ENCODE results near the gene MORN1. TPM values are rescaled to one million over a fixed set of nuclear protein-coding genes. Genes with fewer than 3 reads are reported as not detected.

Gene MORN1
- total RNA-seq, 6 experiments from 2014 or later: 5.3 to 8.9 (median 6.9) TPM

- Mint-ChIP-seq H3K4me1 (ENCODE audit: low read depth) (peaks cover 1% of the 10 kb centered on the region), H3K4me3 (no peak overlapping the region), H3K9me3 (peaks cover 10% of the 10 kb centered on the region; the same call in 1 of the 2 replicates), H3K27me3 (ENCODE audit: insufficient read depth) (peaks cover 16% of the 10 kb centered on the region), H3K36me3 (ENCODE audit: low read depth) (no peaks in the 10 kb centered on the region), H3K27ac (no peak overlapping the region)
- no peak for DNase-seq
- no peak for TF ChIP-seq CTCF (IDR thresholded peaks at IDR 0.05)
Measured at GRCh38 chr1:2419416-2419815, 28.1 kb upstream of the MORN1 start.

GRCh38 chr1:2418791-2419320 is 27.5 kb upstream of the MORN1 start:
- no peak overlapping the region for H3K27ac Mint-ChIP-seq
- no peak for TF ChIP-seq CTCF (IDR thresholded peaks at IDR 0.05)
- H3K9me3 Mint-ChIP-seq: peaks cover 10% of the 10 kb centered on the region; the same call in 1 of the 2 replicates
- peaks cover 16% of the 10 kb centered on the region for H3K27me3 Mint-ChIP-seq (ENCODE audit: insufficient read depth)
- no peaks in the 10 kb centered on the region for H3K36me3 Mint-ChIP-seq (ENCODE audit: low read depth)
- no peak overlapping the region for H3K4me3 Mint-ChIP-seq
- no peak for DNase-seq
- peaks cover 7% of the 10 kb centered on the region for H3K4me1 Mint-ChIP-seq (ENCODE audit: low read depth)

DNA sequence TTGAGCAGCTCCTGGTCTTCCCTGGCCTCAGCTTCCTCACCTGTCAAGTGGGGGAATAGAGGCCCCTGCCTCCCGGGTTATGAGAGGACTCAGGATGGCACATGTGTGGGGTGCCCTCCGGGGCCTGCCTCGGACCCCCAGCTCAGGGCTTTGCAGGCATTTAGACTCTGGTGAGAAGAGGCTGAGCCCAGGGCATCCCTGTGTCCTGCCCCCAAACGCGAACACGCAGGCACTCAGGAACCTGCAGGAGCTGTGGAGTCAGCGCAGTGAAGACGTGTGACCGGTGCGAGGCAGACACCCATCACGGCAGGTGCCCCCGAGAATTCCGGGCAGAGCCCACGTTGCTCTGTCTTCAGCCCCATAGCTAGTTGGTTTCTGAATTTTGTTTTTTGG is 26.5 kb upstream of the MORN1 start:
- H3K36me3 Mint-ChIP-seq (ENCODE audit: low read depth): no peaks in the 10 kb centered on the region
- H3K27me3 Mint-ChIP-seq (ENCODE audit: insufficient read depth): peaks cover 13% of the 10 kb centered on the region
- no peak for TF ChIP-seq CTCF (IDR thresholded peaks at IDR 0.05)
- DNase-seq: no peak
- H3K9me3 Mint-ChIP-seq: peaks cover 2% of the 10 kb centered on the region; the same call in 1 of the 2 replicates
- no peak overlapping the region for H3K4me3 Mint-ChIP-seq
- H3K4me1 Mint-ChIP-seq (ENCODE audit: low read depth): peaks cover 8% of the 10 kb centered on the region
- no peak overlapping the region for H3K27ac Mint-ChIP-seq

DNA sequence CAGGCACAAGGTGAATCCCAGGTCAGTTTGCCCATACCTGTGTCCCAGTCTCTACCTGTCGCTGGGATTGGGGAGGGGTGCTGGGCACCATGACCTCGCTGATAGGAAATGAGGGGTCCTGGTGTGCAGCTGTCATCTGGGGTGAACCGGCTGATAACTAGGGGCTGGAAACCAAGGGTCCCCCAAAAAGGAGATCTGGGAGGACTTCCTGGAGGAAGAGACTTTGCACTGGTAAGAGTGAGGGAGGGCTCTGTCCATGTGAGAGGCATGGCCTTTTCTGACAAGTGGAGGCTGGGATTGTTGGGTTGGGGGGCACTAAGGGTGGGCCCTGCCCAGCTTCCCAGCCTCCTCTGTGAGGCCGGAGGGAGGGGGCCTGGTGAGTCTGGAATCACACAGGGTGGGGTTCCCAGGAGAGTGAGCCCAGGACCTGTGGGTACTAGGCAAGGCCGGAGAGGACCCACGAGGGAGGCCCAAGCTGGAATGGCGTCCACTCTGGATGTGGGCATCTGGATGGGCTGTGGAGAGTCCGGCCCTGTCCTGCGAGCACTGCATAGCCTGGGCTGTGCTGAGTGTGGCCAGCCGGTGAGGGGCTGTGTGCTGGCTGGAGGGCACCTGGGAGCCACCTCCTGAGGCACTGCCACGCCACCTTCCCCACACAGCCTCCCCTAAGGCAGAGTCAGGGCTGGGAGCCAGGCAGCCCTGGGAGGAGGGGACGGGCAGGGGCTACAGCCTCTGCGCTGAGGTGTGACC is 25.9 kb upstream of the MORN1 start:
- no peak overlapping the region for H3K27ac Mint-ChIP-seq
- no peak for DNase-seq
- H3K4me3 Mint-ChIP-seq: no peak overlapping the region
- peaks cover 8% of the 10 kb centered on the region for H3K4me1 Mint-ChIP-seq (ENCODE audit: low read depth)
- H3K36me3 Mint-ChIP-seq (ENCODE audit: low read depth): no peaks in the 10 kb centered on the region
- H3K27me3 Mint-ChIP-seq (ENCODE audit: insufficient read depth): peaks cover 13% of the 10 kb centered on the region
- no peak for TF ChIP-seq CTCF (IDR thresholded peaks at IDR 0.05)
- no peaks in the 10 kb centered on the region for H3K9me3 Mint-ChIP-seq

- DNase-seq: no peak
- no peak overlapping the region for H3K27ac Mint-ChIP-seq
- peaks cover 8% of the 10 kb centered on the region for H3K4me1 Mint-ChIP-seq (ENCODE audit: low read depth)
- H3K36me3 Mint-ChIP-seq (ENCODE audit: low read depth): no peaks in the 10 kb centered on the region
- no peak overlapping the region for H3K4me3 Mint-ChIP-seq
- H3K27me3 Mint-ChIP-seq (ENCODE audit: insufficient read depth): peaks cover 12% of the 10 kb centered on the region
- no peaks in the 10 kb centered on the region for H3K9me3 Mint-ChIP-seq
- no peak for TF ChIP-seq CTCF (IDR thresholded peaks at IDR 0.05)
Measured at GRCh38 chr1:2416403-2416802, 25.0 kb upstream of the MORN1 start.
